CD14-positive monocyte (primary cell): ENCODE data around the gene L3MBTL4. TPM values are rescaled to one million over a fixed set of nuclear protein-coding genes. Genes with fewer than 3 reads are reported as not detected.

Source experiments
- DNase-seq, 3 donors: peaks; one replicate each; pipeline ENCODE4 v3.0.0-alpha.2; 2011 to 2022
- H2AFZ ChIP-seq: 2 replicates; pipeline ENCODE4 v1.6.0; 2012; ENCODE audit warnings: mild to moderate bottlenecking, low read depth, low read length, inconsistent platforms; ENCODE audit not compliant: insufficient read depth, poor library complexity, severe bottlenecking
- H3K27ac ChIP-seq, 2 donors: 1 replicate in 1 of 2; 2 replicates in 1 of 2; pipeline ENCODE4 v1.5.1; 2012 to 2013; ENCODE audit warnings: low read length in 2 of 2, control low read depth in 1 of 2, inconsistent platforms in 1 of 2, low read depth in 1 of 2, mild to moderate bottlenecking in 1 of 2
- H3K27me3 ChIP-seq, 2 donors: one replicate each; pipeline versions ENCODE4 v1.6.0 to v1.6.1; 2011 to 2013; ENCODE audit warnings: low read length in 2 of 2; ENCODE audit not compliant: control insufficient read depth in 2 of 2, insufficient read depth in 2 of 2
- H3K36me3 ChIP-seq, 2 donors: replicated peaks in 1 of 2; 1 replicate in 1 of 2; 2 replicates in 1 of 2; pipeline versions ENCODE4 v1.5.1 to v1.6.1; 2012 to 2013; ENCODE audit warnings: low read length in 2 of 2, control low read depth in 1 of 2, inconsistent platforms in 1 of 2, mild to moderate bottlenecking in 1 of 2; ENCODE audit not compliant: insufficient read depth in 2 of 2, control insufficient read depth in 1 of 2
- H3K4me1 ChIP-seq, 2 donors: 1 replicate in 1 of 2; 2 replicates in 1 of 2; pipeline versions ENCODE4 v1.5.1 to v1.6.1; 2012 to 2013; ENCODE audit warnings: low read length in 2 of 2, control low read depth in 1 of 2, inconsistent platforms in 1 of 2, mild to moderate bottlenecking in 1 of 2, moderate library complexity in 1 of 2; ENCODE audit not compliant: insufficient read depth in 2 of 2, control insufficient read depth in 1 of 2
- H3K4me2 ChIP-seq: replicated peaks from 2 replicates; pipeline ENCODE3; 2012; ENCODE audit warnings: low read length, moderate library complexity, mild to moderate bottlenecking; ENCODE audit not compliant: poor library complexity, severe bottlenecking; ENCODE audit errors: extremely low read depth
- H3K4me3 ChIP-seq, 3 experiments: fragments of 200-600 bp in 1 of 3; sonication (generic) in 1 of 3; replicated peaks in 1 of 3; 1 replicate in 2 of 3; 2 replicates in 1 of 3; pipeline ENCODE4 v1.5.1; 2011 to 2013; ENCODE audit warnings: low read length in 3 of 3, mild to moderate bottlenecking in 3 of 3, control low read depth in 2 of 3, low read depth in 2 of 3, inconsistent platforms in 1 of 3, moderate library complexity in 1 of 3
- H3K79me2 ChIP-seq: 2 replicates; pipeline ENCODE4 v1.6.0; 2012; ENCODE audit warnings: mild to moderate bottlenecking, control low read depth, inconsistent platforms, low read length, moderate library complexity; ENCODE audit not compliant: insufficient read depth
- H3K9ac ChIP-seq: 2 replicates; pipeline ENCODE4 v1.6.0; 2017; ENCODE audit warnings: low read length, mild to moderate bottlenecking; ENCODE audit not compliant: insufficient read depth, poor library complexity, severe bottlenecking
- H3K9me3 ChIP-seq, 2 donors: replicated peaks in 1 of 2; 1 replicate in 1 of 2; 2 replicates in 1 of 2; pipeline versions ENCODE4 v1.5.1 to v1.6.1; 2012 to 2013; ENCODE audit warnings: low read length in 2 of 2, control low read depth in 1 of 2; ENCODE audit not compliant: control insufficient read depth in 1 of 2, insufficient read depth in 1 of 2
- H4K20me1 ChIP-seq: 2 replicates; pipeline ENCODE4 v1.6.0; 2012; ENCODE audit warnings: mild to moderate bottlenecking, low read length, control low read depth, moderate library complexity; ENCODE audit not compliant: insufficient read depth
- H3K27ac Mint-ChIP-seq, 7 donors: one replicate each; pipeline ENCODE4 v1.8.0; 2020; ENCODE audit warnings: mild to moderate bottlenecking in 7 of 7, mixed read lengths in 7 of 7, moderate library complexity in 6 of 7, inconsistent platforms in 2 of 7
- H3K27me3 Mint-ChIP-seq, 3 donors: one replicate each; pipeline ENCODE4 v1.8.0; 2021 to 2022; ENCODE audit warnings: low read depth in 3 of 3, mild to moderate bottlenecking in 3 of 3, mixed read lengths in 3 of 3, moderate library complexity in 3 of 3, inconsistent platforms in 1 of 3
- H3K36me3 Mint-ChIP-seq, 2 donors: one replicate each; pipeline ENCODE4 v1.8.0; 2020; ENCODE audit warnings: mixed read lengths in 2 of 2, inconsistent platforms in 1 of 2, mild to moderate bottlenecking in 1 of 2
- H3K4me1 Mint-ChIP-seq: one replicate; pipeline ENCODE4 v1.8.0; 2020; ENCODE audit warnings: mild to moderate bottlenecking, mixed read lengths
- H3K4me3 Mint-ChIP-seq, 2 donors: one replicate each; pipeline ENCODE4 v1.8.0; 2020; ENCODE audit warnings: mild to moderate bottlenecking in 2 of 2, mixed read lengths in 2 of 2, moderate library complexity in 1 of 2
- H3K9me3 Mint-ChIP-seq, 7 donors: one replicate each; pipeline ENCODE4 v1.8.0; 2020 to 2022; ENCODE audit warnings: mixed read lengths in 7 of 7, mild to moderate bottlenecking in 6 of 7, moderate library complexity in 6 of 7, inconsistent platforms in 2 of 7
- WGBS: methylation state at CpG from one replicate; pipeline ENCODE4 v1.1.5; 2013; ENCODE audit warnings: missing lambda C conversion rate; ENCODE audit not compliant: insufficient coverage; 5-methylcytosine and 5-hydroxymethylcytosine counted together
- intact Hi-C, 2 donors: fragments of 100-400 bp; cut with micrococcal nuclease; formaldehyde crosslinking; loops; one replicate each; pipeline versions ENCODE4 v1.15.0 to v1.15.1; 2023
- polyA plus RNA-seq, 3 donors: library from polyadenylated mRNA; depleted of rRNA in 1 of 3; unstranded in 2 of 3; stranded (reverse) in 1 of 3; fragments of 300-500 nt in 2 of 3; fragments of >200 nt in 1 of 3; fragmentation: Illumina TruSeq in 2 of 3; gene quantifications; 1 replicate in 2 of 3; 2 replicates in 1 of 3; pipeline ENCODE4 v1.2.3, GENCODE V29; 2012 to 2021
- TF ChIP-seq, protein P1 (sequence below): fragments of 200-600 bp; IDR thresholded peaks from one replicate; pipeline ENCODE4 v1.8.0; 2022; ENCODE audit warnings: antibody characterized with exemption, mild to moderate bottlenecking

L3MBTL4 gene
- polyA plus RNA-seq, 3 donors: 0.55 to 1.2 (median 0.72) TPM

- Histone ChIP-seq H3K9ac (no peak overlapping the region), H3K36me3 (no peaks in the 10 kb centered on the region), H3K27me3 (no peaks in the 10 kb centered on the region), H3K4me2 (no peak overlapping the region), H3K27ac (no peak overlapping the region), H4K20me1 (no peaks in the 10 kb centered on the region), H3K4me3 (no peak overlapping the region), H3K79me2 (no peaks in the 10 kb centered on the region), H2AFZ (no peak overlapping the region), H3K4me1 (peaks cover 5 to 9% of the 10 kb centered on the region in 2 donors), H3K9me3 (no peaks in the 10 kb centered on the region)
- DNase-seq: no peak
- H3K36me3 Mint-ChIP-seq: no peaks in the 10 kb centered on the region
- intact Hi-C loops: no loop called here
- H3K27ac Mint-ChIP-seq: peak overlapping the region in 1 of 7 donors; percentile 61
- no peak overlapping the region for H3K4me3 Mint-ChIP-seq
- 100% methylated on average over 2 of the region's 4 CpGs for WGBS
- peaks cover 12% of the 10 kb centered on the region for H3K4me1 Mint-ChIP-seq
- TF ChIP-seq, protein P1, sequence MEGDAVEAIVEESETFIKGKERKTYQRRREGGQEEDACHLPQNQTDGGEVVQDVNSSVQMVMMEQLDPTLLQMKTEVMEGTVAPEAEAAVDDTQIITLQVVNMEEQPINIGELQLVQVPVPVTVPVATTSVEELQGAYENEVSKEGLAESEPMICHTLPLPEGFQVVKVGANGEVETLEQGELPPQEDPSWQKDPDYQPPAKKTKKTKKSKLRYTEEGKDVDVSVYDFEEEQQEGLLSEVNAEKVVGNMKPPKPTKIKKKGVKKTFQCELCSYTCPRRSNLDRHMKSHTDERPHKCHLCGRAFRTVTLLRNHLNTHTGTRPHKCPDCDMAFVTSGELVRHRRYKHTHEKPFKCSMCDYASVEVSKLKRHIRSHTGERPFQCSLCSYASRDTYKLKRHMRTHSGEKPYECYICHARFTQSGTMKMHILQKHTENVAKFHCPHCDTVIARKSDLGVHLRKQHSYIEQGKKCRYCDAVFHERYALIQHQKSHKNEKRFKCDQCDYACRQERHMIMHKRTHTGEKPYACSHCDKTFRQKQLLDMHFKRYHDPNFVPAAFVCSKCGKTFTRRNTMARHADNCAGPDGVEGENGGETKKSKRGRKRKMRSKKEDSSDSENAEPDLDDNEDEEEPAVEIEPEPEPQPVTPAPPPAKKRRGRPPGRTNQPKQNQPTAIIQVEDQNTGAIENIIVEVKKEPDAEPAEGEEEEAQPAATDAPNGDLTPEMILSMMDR: no peak
- peaks cover 0 to 1% (median 0%) of the 10 kb centered on the region in 7 donors for H3K9me3 Mint-ChIP-seq
- no peaks in the 10 kb centered on the region for H3K27me3 Mint-ChIP-seq
These were observed 124.9 kb downstream of the L3MBTL4 start for GRCh38 chr18:6289843-6290242.

DNA sequence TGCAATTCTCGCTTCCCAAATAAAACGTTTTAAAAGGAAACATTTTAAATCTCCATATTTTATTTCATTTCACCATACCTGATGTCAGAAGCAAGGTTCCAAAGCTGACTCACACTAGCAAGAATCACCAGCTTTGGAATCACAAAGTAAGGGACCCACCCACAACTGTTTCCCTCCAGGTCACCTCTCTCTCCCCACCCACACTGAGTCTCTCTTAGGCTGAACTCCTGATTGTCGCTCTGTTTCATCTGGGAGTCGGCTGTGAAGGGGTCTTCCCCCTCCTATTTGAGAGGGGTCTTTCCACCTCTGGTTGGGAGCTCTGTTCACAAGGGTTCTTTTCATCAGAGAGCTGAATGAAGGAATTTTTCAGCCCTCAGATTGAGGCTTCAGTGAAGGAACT is 128.1 kb downstream of the L3MBTL4 start:
- Mint-ChIP-seq H3K27ac (no peak overlapping the region), H3K4me1 (no peaks in the 10 kb centered on the region), H3K4me3 (no peak overlapping the region), H3K27me3 (no peaks in the 10 kb centered on the region), H3K9me3 (no peaks in the 10 kb centered on the region), H3K36me3 (no peaks in the 10 kb centered on the region)
- H3K9me3 ChIP-seq: no peaks in the 10 kb centered on the region
- H3K27ac ChIP-seq: no peak overlapping the region
- H3K4me2 ChIP-seq: no peak overlapping the region
- intact Hi-C loops: no loop called here
- whole genome bisulfite sequencing: 95% methylated on average over 2 of the region's 4 CpGs
- no peaks in the 10 kb centered on the region for H4K20me1 ChIP-seq
- TF ChIP-seq, protein P1: no peak
- H2AFZ ChIP-seq: no peak overlapping the region
- no peaks in the 10 kb centered on the region for H3K27me3 ChIP-seq
- H3K79me2 ChIP-seq: no peaks in the 10 kb centered on the region
- H3K4me3 ChIP-seq: no peak overlapping the region
- H3K4me1 ChIP-seq: no peaks in the 10 kb centered on the region
- H3K36me3 ChIP-seq: no peaks in the 10 kb centered on the region
- no peak for DNase-seq
- no peak overlapping the region for H3K9ac ChIP-seq
